Liver (tissue), 9 donors: ENCODE data around the gene PSIP1. TPM values are rescaled to one million over a fixed set of nuclear protein-coding genes. Genes with fewer than 3 reads are reported as not detected.

Source experiments
- DNase-seq: peaks from one replicate; pipeline ENCODE4 v3.0.0-alpha.2; 2017; ENCODE audit warnings: low spot score
- H3K27ac ChIP-seq, 2 donors: one replicate each; pipeline ENCODE4 v1.7.0; 2013; ENCODE audit warnings: inconsistent platforms in 2 of 2, low read length in 2 of 2, control low read depth in 1 of 2, low read depth in 1 of 2, mild to moderate bottlenecking in 1 of 2
- H3K27me3 ChIP-seq, 4 donors: one replicate each; pipeline versions ENCODE4 v1.6.1 to v1.7.0; 2013; ENCODE audit warnings: low read length in 3 of 4, inconsistent platforms in 1 of 4, mild to moderate bottlenecking in 1 of 4, moderate library complexity in 1 of 4; ENCODE audit not compliant: control insufficient read depth in 4 of 4, insufficient read depth in 4 of 4
- H3K36me3 ChIP-seq, 4 donors: one replicate each; pipeline versions ENCODE4 v1.6.1 to v1.7.0; 2013; ENCODE audit warnings: low read length in 3 of 4, mild to moderate bottlenecking in 3 of 4, low read depth in 1 of 4, moderate library complexity in 1 of 4; ENCODE audit not compliant: control insufficient read depth in 4 of 4, insufficient read depth in 3 of 4
- H3K4me1 ChIP-seq, 4 donors: one replicate each; pipeline versions ENCODE4 v1.6.1 to v1.7.0; 2013; ENCODE audit warnings: low read length in 3 of 4, mild to moderate bottlenecking in 3 of 4, moderate library complexity in 1 of 4; ENCODE audit not compliant: control insufficient read depth in 4 of 4, insufficient read depth in 4 of 4
- H3K4me3 ChIP-seq, 3 donors: one replicate each; pipeline versions ENCODE4 v1.6.1 to v1.7.0; 2013; ENCODE audit warnings: low read length in 3 of 3, control low read depth in 1 of 3, low read depth in 1 of 3, mild to moderate bottlenecking in 1 of 3
- H3K9ac ChIP-seq, 2 donors: one replicate each; pipeline ENCODE4 v1.7.0; 2013; ENCODE audit warnings: low read length in 2 of 2, mild to moderate bottlenecking in 2 of 2, moderate library complexity in 2 of 2, control low read depth in 1 of 2, low read depth in 1 of 2
- H3K9me3 ChIP-seq, 4 donors: one replicate each; pipeline versions ENCODE4 v1.6.1 to v1.7.0; 2013; ENCODE audit warnings: low read length in 3 of 4; ENCODE audit not compliant: control insufficient read depth in 4 of 4
- CTCF ChIP-seq: fragments of 150-350 bp; IDR thresholded peaks from 2 replicates; pipeline ENCODE4 v1.5.1; 2017; ENCODE audit warnings: improper control_type of control experiment, low read depth, low read length; ENCODE audit not compliant: missing input control
- EGR1 ChIP-seq, 2 donors: IDR thresholded peaks; 2 replicates each; pipeline ENCODE4 v1.6.1; 2016 to 2018; ENCODE audit warnings: antibody characterized with exemption in 2 of 2, low read depth in 2 of 2
- FOXA1 ChIP-seq: IDR thresholded peaks from 2 replicates; pipeline ENCODE4 v1.6.1; 2016; ENCODE audit warnings: antibody characterized with exemption
- FOXA2 ChIP-seq: IDR thresholded peaks from 2 replicates; pipeline ENCODE4 v1.6.1; 2016; ENCODE audit warnings: antibody characterized with exemption
- GABPA ChIP-seq, 2 donors: IDR thresholded peaks in 1 of 2; conservative IDR thresholded peaks in 1 of 2; 2 replicates each; pipeline ENCODE4 v1.6.1; 2016; ENCODE audit warnings: antibody characterized with exemption in 2 of 2, mild to moderate bottlenecking in 1 of 2, moderate library complexity in 1 of 2
- HNF4A ChIP-seq, 2 donors: conservative IDR thresholded peaks; 2 replicates each; pipeline ENCODE4 v1.6.1; 2016; ENCODE audit warnings: antibody characterized with exemption in 2 of 2, mild to moderate bottlenecking in 2 of 2
- HNF4G ChIP-seq: IDR thresholded peaks from 2 replicates; pipeline ENCODE4 v1.6.1; 2016; ENCODE audit warnings: antibody characterized with exemption
- JUND ChIP-seq, 2 donors: IDR thresholded peaks; 2 replicates each; pipeline ENCODE4 v1.6.1; 2016; ENCODE audit warnings: antibody characterized with exemption in 2 of 2
- MAX ChIP-seq: IDR thresholded peaks from 2 replicates; pipeline ENCODE4 v1.6.1; 2016; ENCODE audit warnings: antibody characterized with exemption
- NR2F2 ChIP-seq: IDR thresholded peaks from 2 replicates; pipeline ENCODE4 v1.6.1; 2016; ENCODE audit warnings: antibody characterized with exemption
- RAD21 ChIP-seq, 2 donors: IDR thresholded peaks; 2 replicates each; pipeline ENCODE4 v1.6.1; 2016; ENCODE audit warnings: antibody characterized with exemption in 2 of 2, mild to moderate bottlenecking in 2 of 2
- RXRA ChIP-seq, 2 donors: IDR thresholded peaks; 2 replicates each; pipeline ENCODE4 v1.6.1; 2017 to 2018; ENCODE audit warnings: antibody characterized with exemption in 2 of 2, mild to moderate bottlenecking in 1 of 2
- SP1 ChIP-seq: IDR thresholded peaks from 2 replicates; pipeline ENCODE4 v1.6.1; 2018; ENCODE audit warnings: antibody characterized with exemption, mild to moderate bottlenecking
- TAF1 ChIP-seq: conservative IDR thresholded peaks from 2 replicates; pipeline ENCODE4 v1.6.1; 2016; ENCODE audit warnings: antibody characterized with exemption, mild to moderate bottlenecking
- YY1 ChIP-seq: IDR thresholded peaks from 2 replicates; pipeline ENCODE4 v1.6.1; 2016; ENCODE audit warnings: antibody characterized with exemption, mild to moderate bottlenecking
- ZBTB33 ChIP-seq: IDR thresholded peaks from 2 replicates; pipeline ENCODE4 v1.6.1; 2016; ENCODE audit warnings: antibody characterized with exemption
- WGBS: extraction: QIAGEN DNeasy Blood & Tissue Kit; methylation state at CpG from one replicate; pipeline ENCODE4 v1.1.7; 2013; 5-methylcytosine and 5-hydroxymethylcytosine counted together
- polyA plus RNA-seq, 2 donors: library from polyadenylated mRNA; stranded (reverse) in 1 of 2; unstranded in 1 of 2; fragments of 200-250 nt in 1 of 2; fragments of >200 nt in 1 of 2; fragmentation: Nextera tagmentation in 1 of 2; extraction: Ambion mirVana in 1 of 2; gene quantifications; one replicate each; pipeline versions ENCODE4 v1.2.1 to v1.2.3, GENCODE V29; 2013 to 2015
- total RNA-seq, 2 donors: library from RNA; depleted of rRNA; stranded (reverse); fragments of >200 nt; gene quantifications; one replicate each; pipeline ENCODE4 v1.2.3, GENCODE V29; 2014
- TF ChIP-seq, protein P1 (sequence below): IDR thresholded peaks from 2 replicates; pipeline ENCODE4 v1.6.1; 2016; ENCODE audit warnings: antibody characterized with exemption
- TF ChIP-seq, protein P2 (sequence below): IDR thresholded peaks from 2 replicates; pipeline ENCODE4 v1.6.1; 2016; ENCODE audit warnings: antibody characterized with exemption, mild to moderate bottlenecking
- donor health status: healthy.
- donor health status: healthy.
- donor health status: healthy.
- donor health status: healthy.
- donor health status: healthy.

Gene PSIP1
- total and polyA plus RNA-seq, 4 donors: 9.2 to 22.7 (median 13.2) TPM

DNA sequence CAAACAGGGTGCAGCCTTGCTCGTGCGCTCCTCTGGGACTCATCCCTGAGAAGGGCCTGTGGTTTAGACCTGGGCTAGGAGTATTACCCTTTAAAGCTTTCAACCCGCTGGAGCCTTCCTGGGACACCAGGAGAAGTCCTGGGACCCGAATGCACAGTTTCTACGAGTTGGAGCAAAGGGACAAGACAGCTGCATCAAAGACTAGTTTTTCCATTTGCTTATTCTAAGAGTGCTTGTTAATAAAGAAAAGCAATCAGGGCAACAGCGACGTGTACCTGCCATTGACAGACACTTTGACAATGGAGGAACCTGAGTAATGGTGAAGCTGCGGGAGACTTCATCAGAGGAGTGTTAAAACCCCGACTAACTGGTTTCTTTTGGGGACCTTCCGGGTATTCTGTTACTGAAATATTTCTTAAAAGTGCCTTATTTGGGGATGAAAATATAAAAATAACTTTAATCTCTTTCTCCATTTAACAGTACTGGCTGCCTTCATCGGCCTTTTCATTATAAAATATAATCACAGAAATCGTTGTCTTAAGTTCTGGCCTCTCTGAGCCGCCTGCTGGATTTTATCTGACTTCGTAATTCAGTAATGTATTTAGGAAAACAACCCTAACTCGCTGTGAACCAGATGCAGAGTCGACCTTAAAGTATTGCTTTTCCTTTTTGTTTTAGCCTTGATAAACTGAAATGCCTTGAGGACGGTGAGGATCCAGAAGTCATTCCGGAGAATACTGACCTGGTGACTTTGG lies 87.4 kb downstream of the PSIP1 start:
- Histone ChIP-seq H3K9ac (peak overlapping the region; percentile 81 to 83), H3K9me3 (no peaks in the 10 kb centered on the region), H3K4me1 (peaks cover 0 to 20% (median 3%) of the 10 kb centered on the region in 4 donors), H3K27ac (peak overlapping the region; percentile 82 to 86), H3K36me3 (peaks cover 0 to 4% (median 3%) of the 10 kb centered on the region in 4 donors), H3K4me3 (peak overlapping the region; percentile 87 to 99 (median 98)), H3K27me3 (no peaks in the 10 kb centered on the region)
- no peak for TF ChIP-seq CTCF
- no peak for TF ChIP-seq YY1
- no peak for TF ChIP-seq SP1
- no peak for TF ChIP-seq FOXA1
- TF ChIP-seq NR2F2: no peak
- no peak for TF ChIP-seq RXRA (IDR thresholded peaks at IDR 0.05)
- DNase-seq: no peak
- 3% methylated on average over 18 of the region's 18 CpGs for WGBS

DNA sequence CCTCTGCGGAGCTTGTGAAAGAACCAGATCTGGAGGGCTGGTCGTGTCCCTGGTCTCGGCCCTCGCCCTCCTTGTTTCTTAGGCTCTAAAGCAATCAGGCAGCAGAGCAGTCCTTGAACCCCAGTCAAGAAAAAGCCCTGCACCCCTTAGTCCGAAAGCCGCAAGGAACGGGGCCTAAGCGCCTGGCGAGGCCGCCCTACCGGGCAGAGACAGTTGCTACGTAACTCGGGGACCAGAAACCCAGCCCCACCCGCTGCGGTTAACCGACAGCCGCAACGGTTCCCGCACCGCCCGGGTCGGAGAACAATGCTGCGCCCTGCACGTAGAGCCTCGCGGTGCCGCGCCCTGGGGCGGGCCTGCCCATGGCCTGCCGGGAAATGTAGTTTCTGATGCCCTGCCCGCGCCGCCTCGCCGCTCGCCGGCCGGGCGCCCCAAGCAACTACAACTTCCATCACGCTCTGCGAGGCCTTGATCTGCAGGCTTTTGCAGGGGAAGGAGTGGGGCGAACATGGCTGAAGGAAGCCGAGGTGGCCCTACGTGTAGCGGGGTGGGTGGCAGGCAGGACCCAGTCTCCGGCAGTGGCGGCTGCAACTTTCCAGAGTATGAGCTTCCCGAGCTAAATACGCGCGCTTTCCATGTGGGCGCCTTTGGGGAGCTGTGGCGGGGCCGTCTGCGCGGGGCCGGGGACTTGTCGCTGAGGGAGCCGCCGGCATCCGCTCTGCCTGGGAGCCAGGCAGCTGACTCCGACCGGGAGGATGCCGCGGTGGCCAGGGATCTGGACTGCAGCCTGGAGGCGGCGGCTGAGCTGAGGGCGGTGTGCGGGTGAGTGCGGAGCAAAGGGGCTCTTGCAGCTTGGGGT lies 88.2 kb downstream of the PSIP1 start, which contains the start of gene SNAPC3:
TSS of gene SNAPC3 (plus strand) at position 505 of the 859 bp plus-strand sequence. CDS start at position 509, 4 bp downstream.
- DNase-seq: peak; percentile 93
- Histone ChIP-seq H3K4me1 (peaks cover 0 to 20% (median 3%) of the 10 kb centered on the region in 4 donors), H3K36me3 (peaks cover 0 to 4% (median 3%) of the 10 kb centered on the region in 4 donors), H3K27ac (peak within 1 kb of the TSS; percentile 82 to 86), H3K4me3 (peak within 1 kb of the TSS; percentile 87 to 99 (median 98)), H3K27me3 (no peaks in the 10 kb centered on the region), H3K9ac (peak within 1 kb of the TSS; percentile 81 to 83), H3K9me3 (no peaks in the 10 kb centered on the region)
- under 1% methylated on average over 70 of the region's 70 CpGs for WGBS
- TF ChIP-seq FOXA2 (no peak), FOXA1 (peak; percentile 52), MAX (peak; percentile 4), GABPA (IDR thresholded peaks at IDR 0.05 in 1 of 2, conservative IDR thresholded peaks at IDR 0.05 in 1 of 2) (peak in 1 of 2 donors; percentile 36), TAF1 (peak; percentile 70), YY1 (peak; percentile 96), JUND (IDR thresholded peaks at IDR 0.05) (no peak), HNF4G (no peak), CTCF (no peak), HNF4A (conservative IDR thresholded peaks at IDR 0.05) (no peak), ZBTB33 (peak; percentile 38), EGR1 (IDR thresholded peaks at IDR 0.05; ENCODE audit: low read depth in 2 of 2) (no peak), NR2F2 (no peak), RXRA (IDR thresholded peaks at IDR 0.05) (peak in 1 of 2 donors; percentile 10), RAD21 (IDR thresholded peaks at IDR 0.05) (peak; percentile 30 to 63), SP1 (peak; percentile 66)
- TF ChIP-seq, protein P1, sequence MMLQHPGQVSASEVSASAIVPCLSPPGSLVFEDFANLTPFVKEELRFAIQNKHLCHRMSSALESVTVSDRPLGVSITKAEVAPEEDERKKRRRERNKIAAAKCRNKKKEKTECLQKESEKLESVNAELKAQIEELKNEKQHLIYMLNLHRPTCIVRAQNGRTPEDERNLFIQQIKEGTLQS: no peak
- TF ChIP-seq, protein P2, sequence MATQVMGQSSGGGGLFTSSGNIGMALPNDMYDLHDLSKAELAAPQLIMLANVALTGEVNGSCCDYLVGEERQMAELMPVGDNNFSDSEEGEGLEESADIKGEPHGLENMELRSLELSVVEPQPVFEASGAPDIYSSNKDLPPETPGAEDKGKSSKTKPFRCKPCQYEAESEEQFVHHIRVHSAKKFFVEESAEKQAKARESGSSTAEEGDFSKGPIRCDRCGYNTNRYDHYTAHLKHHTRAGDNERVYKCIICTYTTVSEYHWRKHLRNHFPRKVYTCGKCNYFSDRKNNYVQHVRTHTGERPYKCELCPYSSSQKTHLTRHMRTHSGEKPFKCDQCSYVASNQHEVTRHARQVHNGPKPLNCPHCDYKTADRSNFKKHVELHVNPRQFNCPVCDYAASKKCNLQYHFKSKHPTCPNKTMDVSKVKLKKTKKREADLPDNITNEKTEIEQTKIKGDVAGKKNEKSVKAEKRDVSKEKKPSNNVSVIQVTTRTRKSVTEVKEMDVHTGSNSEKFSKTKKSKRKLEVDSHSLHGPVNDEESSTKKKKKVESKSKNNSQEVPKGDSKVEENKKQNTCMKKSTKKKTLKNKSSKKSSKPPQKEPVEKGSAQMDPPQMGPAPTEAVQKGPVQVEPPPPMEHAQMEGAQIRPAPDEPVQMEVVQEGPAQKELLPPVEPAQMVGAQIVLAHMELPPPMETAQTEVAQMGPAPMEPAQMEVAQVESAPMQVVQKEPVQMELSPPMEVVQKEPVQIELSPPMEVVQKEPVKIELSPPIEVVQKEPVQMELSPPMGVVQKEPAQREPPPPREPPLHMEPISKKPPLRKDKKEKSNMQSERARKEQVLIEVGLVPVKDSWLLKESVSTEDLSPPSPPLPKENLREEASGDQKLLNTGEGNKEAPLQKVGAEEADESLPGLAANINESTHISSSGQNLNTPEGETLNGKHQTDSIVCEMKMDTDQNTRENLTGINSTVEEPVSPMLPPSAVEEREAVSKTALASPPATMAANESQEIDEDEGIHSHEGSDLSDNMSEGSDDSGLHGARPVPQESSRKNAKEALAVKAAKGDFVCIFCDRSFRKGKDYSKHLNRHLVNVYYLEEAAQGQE: peak; percentile 74
